Liver (tissue), 9 donors: ENCODE measurements around the gene FASTK. TPM values are rescaled to one million over a fixed set of nuclear protein-coding genes. Genes with fewer than 3 reads are reported as not detected.

Experiments used
- DNase-seq: peaks from one replicate; pipeline ENCODE4 v3.0.0-alpha.2; 2017; ENCODE audit warnings: low spot score
- H3K27ac ChIP-seq, 2 donors: one replicate each; pipeline ENCODE4 v1.7.0; 2013; ENCODE audit warnings: inconsistent platforms in 2 of 2, low read length in 2 of 2, control low read depth in 1 of 2, low read depth in 1 of 2, mild to moderate bottlenecking in 1 of 2
- H3K27me3 ChIP-seq, 4 donors: one replicate each; pipeline versions ENCODE4 v1.6.1 to v1.7.0; 2013; ENCODE audit warnings: low read length in 3 of 4, inconsistent platforms in 1 of 4, mild to moderate bottlenecking in 1 of 4, moderate library complexity in 1 of 4; ENCODE audit not compliant: control insufficient read depth in 4 of 4, insufficient read depth in 4 of 4
- H3K36me3 ChIP-seq, 4 donors: one replicate each; pipeline versions ENCODE4 v1.6.1 to v1.7.0; 2013; ENCODE audit warnings: low read length in 3 of 4, mild to moderate bottlenecking in 3 of 4, low read depth in 1 of 4, moderate library complexity in 1 of 4; ENCODE audit not compliant: control insufficient read depth in 4 of 4, insufficient read depth in 3 of 4
- H3K4me1 ChIP-seq, 4 donors: one replicate each; pipeline versions ENCODE4 v1.6.1 to v1.7.0; 2013; ENCODE audit warnings: low read length in 3 of 4, mild to moderate bottlenecking in 3 of 4, moderate library complexity in 1 of 4; ENCODE audit not compliant: control insufficient read depth in 4 of 4, insufficient read depth in 4 of 4
- H3K4me3 ChIP-seq, 3 donors: one replicate each; pipeline versions ENCODE4 v1.6.1 to v1.7.0; 2013; ENCODE audit warnings: low read length in 3 of 3, control low read depth in 1 of 3, low read depth in 1 of 3, mild to moderate bottlenecking in 1 of 3
- H3K9ac ChIP-seq, 2 donors: one replicate each; pipeline ENCODE4 v1.7.0; 2013; ENCODE audit warnings: low read length in 2 of 2, mild to moderate bottlenecking in 2 of 2, moderate library complexity in 2 of 2, control low read depth in 1 of 2, low read depth in 1 of 2
- H3K9me3 ChIP-seq, 4 donors: one replicate each; pipeline versions ENCODE4 v1.6.1 to v1.7.0; 2013; ENCODE audit warnings: low read length in 3 of 4; ENCODE audit not compliant: control insufficient read depth in 4 of 4
- CTCF ChIP-seq: fragments of 150-350 bp; IDR thresholded peaks from 2 replicates; pipeline ENCODE4 v1.5.1; 2017; ENCODE audit warnings: improper control_type of control experiment, low read depth, low read length; ENCODE audit not compliant: missing input control
- EGR1 ChIP-seq, 2 donors: IDR thresholded peaks; 2 replicates each; pipeline ENCODE4 v1.6.1; 2016 to 2018; ENCODE audit warnings: antibody characterized with exemption in 2 of 2, low read depth in 2 of 2
- FOXA1 ChIP-seq: IDR thresholded peaks from 2 replicates; pipeline ENCODE4 v1.6.1; 2016; ENCODE audit warnings: antibody characterized with exemption
- FOXA2 ChIP-seq: IDR thresholded peaks from 2 replicates; pipeline ENCODE4 v1.6.1; 2016; ENCODE audit warnings: antibody characterized with exemption
- GABPA ChIP-seq, 2 donors: IDR thresholded peaks in 1 of 2; conservative IDR thresholded peaks in 1 of 2; 2 replicates each; pipeline ENCODE4 v1.6.1; 2016; ENCODE audit warnings: antibody characterized with exemption in 2 of 2, mild to moderate bottlenecking in 1 of 2, moderate library complexity in 1 of 2
- HNF4A ChIP-seq, 2 donors: conservative IDR thresholded peaks; 2 replicates each; pipeline ENCODE4 v1.6.1; 2016; ENCODE audit warnings: antibody characterized with exemption in 2 of 2, mild to moderate bottlenecking in 2 of 2
- HNF4G ChIP-seq: IDR thresholded peaks from 2 replicates; pipeline ENCODE4 v1.6.1; 2016; ENCODE audit warnings: antibody characterized with exemption
- JUND ChIP-seq, 2 donors: IDR thresholded peaks; 2 replicates each; pipeline ENCODE4 v1.6.1; 2016; ENCODE audit warnings: antibody characterized with exemption in 2 of 2
- MAX ChIP-seq: IDR thresholded peaks from 2 replicates; pipeline ENCODE4 v1.6.1; 2016; ENCODE audit warnings: antibody characterized with exemption
- NR2F2 ChIP-seq: IDR thresholded peaks from 2 replicates; pipeline ENCODE4 v1.6.1; 2016; ENCODE audit warnings: antibody characterized with exemption
- RAD21 ChIP-seq, 2 donors: IDR thresholded peaks; 2 replicates each; pipeline ENCODE4 v1.6.1; 2016; ENCODE audit warnings: antibody characterized with exemption in 2 of 2, mild to moderate bottlenecking in 2 of 2
- REST ChIP-seq: IDR thresholded peaks from 2 replicates; pipeline ENCODE4 v1.6.1; 2016; ENCODE audit warnings: antibody characterized with exemption, mild to moderate bottlenecking
- RXRA ChIP-seq, 2 donors: IDR thresholded peaks; 2 replicates each; pipeline ENCODE4 v1.6.1; 2017 to 2018; ENCODE audit warnings: antibody characterized with exemption in 2 of 2, mild to moderate bottlenecking in 1 of 2
- SP1 ChIP-seq: IDR thresholded peaks from 2 replicates; pipeline ENCODE4 v1.6.1; 2018; ENCODE audit warnings: antibody characterized with exemption, mild to moderate bottlenecking
- TAF1 ChIP-seq: conservative IDR thresholded peaks from 2 replicates; pipeline ENCODE4 v1.6.1; 2016; ENCODE audit warnings: antibody characterized with exemption, mild to moderate bottlenecking
- YY1 ChIP-seq: IDR thresholded peaks from 2 replicates; pipeline ENCODE4 v1.6.1; 2016; ENCODE audit warnings: antibody characterized with exemption, mild to moderate bottlenecking
- ZBTB33 ChIP-seq: IDR thresholded peaks from 2 replicates; pipeline ENCODE4 v1.6.1; 2016; ENCODE audit warnings: antibody characterized with exemption
- WGBS: extraction: QIAGEN DNeasy Blood & Tissue Kit; methylation state at CpG from one replicate; pipeline ENCODE4 v1.1.7; 2013; 5-methylcytosine and 5-hydroxymethylcytosine counted together
- polyA plus RNA-seq, 2 donors: library from polyadenylated mRNA; stranded (reverse) in 1 of 2; unstranded in 1 of 2; fragments of 200-250 nt in 1 of 2; fragments of >200 nt in 1 of 2; fragmentation: Nextera tagmentation in 1 of 2; extraction: Ambion mirVana in 1 of 2; gene quantifications; one replicate each; pipeline versions ENCODE4 v1.2.1 to v1.2.3, GENCODE V29; 2013 to 2015
- total RNA-seq, 2 donors: library from RNA; depleted of rRNA; stranded (reverse); fragments of >200 nt; gene quantifications; one replicate each; pipeline ENCODE4 v1.2.3, GENCODE V29; 2014
- TF ChIP-seq, protein P1 (sequence below): IDR thresholded peaks from 2 replicates; pipeline ENCODE4 v1.6.1; 2016; ENCODE audit warnings: antibody characterized with exemption
- donor health status: healthy.
- donor health status: healthy.
- donor health status: healthy.
- donor health status: healthy.
- donor health status: healthy.

The FASTK gene
- total and polyA plus RNA-seq, 4 donors: 31.1 to 62.8 (median 43.7) TPM

GRCh38 chr7:151053096-151053495, 27.5 kb downstream of the FASTK start:
- no peak overlapping the region for H3K9ac ChIP-seq
- 81% methylated on average over 4 of the region's 4 CpGs for WGBS
- H3K27me3 ChIP-seq: no peaks in the 10 kb centered on the region
- no peak overlapping the region for H3K4me3 ChIP-seq
- H3K4me1 ChIP-seq: peaks cover 6 to 12% (median 9%) of the 10 kb centered on the region in 4 donors
- no peak overlapping the region for H3K27ac ChIP-seq
- DNase-seq: no peak
- H3K36me3 ChIP-seq: no peaks in the 10 kb centered on the region
- H3K9me3 ChIP-seq: no peaks in the 10 kb centered on the region
- TF ChIP-seq YY1 (no peak), JUND (IDR thresholded peaks at IDR 0.05) (no peak), FOXA2 (no peak), FOXA1 (no peak), MAX (no peak), CTCF (no peak), RXRA (IDR thresholded peaks at IDR 0.05) (no peak), RAD21 (IDR thresholded peaks at IDR 0.05) (no peak), TAF1 (no peak), HNF4A (conservative IDR thresholded peaks at IDR 0.05) (no peak), REST (no peak), GABPA (IDR thresholded peaks at IDR 0.05 in 1 of 2, conservative IDR thresholded peaks at IDR 0.05 in 1 of 2) (no peak), EGR1 (IDR thresholded peaks at IDR 0.05; ENCODE audit: low read depth in 2 of 2) (no peak), SP1 (no peak), NR2F2 (no peak), HNF4G (no peak), ZBTB33 (no peak)
- TF ChIP-seq, protein P1, sequence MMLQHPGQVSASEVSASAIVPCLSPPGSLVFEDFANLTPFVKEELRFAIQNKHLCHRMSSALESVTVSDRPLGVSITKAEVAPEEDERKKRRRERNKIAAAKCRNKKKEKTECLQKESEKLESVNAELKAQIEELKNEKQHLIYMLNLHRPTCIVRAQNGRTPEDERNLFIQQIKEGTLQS: no peak
